ENCODE measurements around the gene MEG3. TPM values are rescaled to one million over a fixed set of nuclear protein-coding genes. Genes with fewer than 3 reads are reported as not detected.

Gene MEG3
- total RNA-seq, 2 donors from 2014 or later, result 10.3 to 11.0 TPM

GRCh38 chr14:100906420-100906819, 80.5 kb downstream of the MEG3 start:
- no peaks in the 10 kb centered on the region for H3K4me1 ChIP-seq
- no peaks in the 10 kb centered on the region for H3K9me3 ChIP-seq
- DNase-seq, result no peak
- H3K27ac ChIP-seq, result no peak overlapping the region
- peaks cover 6% of the 10 kb centered on the region for H3K27me3 ChIP-seq
- H3K9ac ChIP-seq (ENCODE audit: low read depth in 2 of 2, low read length in 2 of 2), result no peak overlapping the region
- H3K36me3 ChIP-seq, result no peaks in the 10 kb centered on the region
- intact Hi-C loops (cut with DNase I), result no loop called here
- no peak for TF ChIP-seq CTCF (IDR thresholded peaks at IDR 0.05)
- no peak overlapping the region for H3K4me3 ChIP-seq

GRCh38 chr14:100907240-100907639, 81.3 kb downstream of the MEG3 start:
- Histone ChIP-seq H3K27me3 (peaks cover 6% of the 10 kb centered on the region), H3K4me1 (no peaks in the 10 kb centered on the region), H3K4me3 (no peak overlapping the region), H3K9ac (ENCODE audit: low read depth in 2 of 2, low read length in 2 of 2) (no peak overlapping the region), H3K36me3 (no peaks in the 10 kb centered on the region), H3K27ac (no peak overlapping the region), H3K9me3 (no peaks in the 10 kb centered on the region)
- no peak for DNase-seq
- TF ChIP-seq CTCF (IDR thresholded peaks at IDR 0.05), result no peak
- intact Hi-C loops (cut with DNase I), result no loop called here

- Histone ChIP-seq H3K27ac (no peak overlapping the region), H3K4me3 (no peak overlapping the region), H3K9me3 (no peaks in the 10 kb centered on the region), H3K4me1 (no peaks in the 10 kb centered on the region), H3K27me3 (no peaks in the 10 kb centered on the region), H3K36me3 (no peaks in the 10 kb centered on the region), H3K9ac (ENCODE audit: low read depth in 2 of 2, low read length in 2 of 2) (no peak overlapping the region)
- no peak for DNase-seq
- intact Hi-C loops (cut with DNase I), result no loop called here
- no peak for TF ChIP-seq CTCF (IDR thresholded peaks at IDR 0.05)
Measured at GRCh38 chr14:100909439-100909838, 83.5 kb downstream of the MEG3 start.

Small RNA genes lying within 50 kb of the gene (microRNA-seq; reads per million reads assigned to microRNA genes)
- gene MIR127 (665 reads per million, percentile 75 among the genes with 10 or more reads in this experiment), gene MIR136 (11.0 reads per million, percentile 17 among the genes with 10 or more reads in this experiment), gene MIR2392 (not detected), gene MIR337 (269 reads per million, percentile 63 among the genes with 10 or more reads in this experiment), gene MIR431 (47.4 reads per million, percentile 43 among the genes with 10 or more reads in this experiment), gene MIR432 (66.7 reads per million, percentile 48 among the genes with 10 or more reads in this experiment), gene MIR433 (38.6 reads per million, percentile 40 among the genes with 10 or more reads in this experiment), gene MIR493 (68.9 reads per million, percentile 49 among the genes with 10 or more reads in this experiment), gene MIR665 (not detected)

Other genes starting within 250 kb of the MEG3 start
- gene BEGAIN, start 238.7 kb upstream of the MEG3 start, total RNA-seq, result under 1 TPM; 0.74 to 0.99 TPM
- gene DLK1, start 99.2 kb upstream of the MEG3 start, total RNA-seq, result 1 to 10 TPM in 1 of 2 donors, not detected in 1; 2.2 TPM
- gene RTL1, start 77.6 kb downstream of the MEG3 start, total RNA-seq, result not detected